NCI-H128 (cell line): Measurements from ENCODE around the gene C12orf57.
"Not testable (repeated sequence)": the region's sequence is repeated elsewhere in the genome, so short reads cannot be mapped to it uniquely, and the experiment has no call there.

ENCODE experiments used
- DNase-seq: peaks from one replicate; lab custom pipeline; 2025; ENCODE audit not compliant: unreplicated experiment; lab: John Stamatoyannopoulos, UW

C12orf57 gene, protein sequence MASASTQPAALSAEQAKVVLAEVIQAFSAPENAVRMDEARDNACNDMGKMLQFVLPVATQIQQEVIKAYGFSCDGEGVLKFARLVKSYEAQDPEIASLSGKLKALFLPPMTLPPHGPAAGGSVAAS

DNA sequence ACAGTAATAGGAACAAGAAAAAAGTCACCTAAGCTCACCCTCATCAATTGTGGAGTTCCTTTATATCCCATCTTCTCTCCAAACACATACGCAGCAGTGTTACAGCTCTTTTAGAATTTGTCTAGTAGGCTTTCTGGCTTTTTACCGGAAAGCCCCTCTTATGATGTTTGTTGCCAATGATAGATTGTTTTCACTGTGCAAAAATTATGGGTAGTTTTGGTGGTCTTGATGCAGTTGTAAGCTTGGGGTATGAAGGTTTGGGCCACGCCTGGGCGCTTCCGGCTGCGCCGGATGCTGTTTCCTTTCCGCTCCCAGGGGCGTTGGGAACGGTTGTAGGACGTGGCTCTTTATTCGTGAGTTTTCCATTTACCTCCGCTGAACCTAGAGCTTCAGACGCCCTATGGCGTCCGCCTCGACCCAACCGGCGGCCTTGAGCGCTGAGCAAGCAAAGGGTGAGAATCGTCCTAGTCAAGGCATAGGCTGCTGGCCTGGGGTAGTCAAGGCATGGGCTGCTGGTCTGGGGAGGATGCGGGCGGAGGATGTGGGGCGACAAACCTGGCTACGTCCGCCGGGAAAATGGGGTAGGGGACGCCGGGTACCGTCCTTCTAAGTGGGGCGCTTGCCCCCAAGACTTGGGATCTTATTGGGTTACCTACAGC lies at the start of gene C12orf57, which contains the start of gene RNU7-1:
Gene C12orf57 (plus strand): TSS at position 301 of the 659 bp plus-strand sequence. CDS start 100 bp downstream, at position 401.
Gene RNU7-1 (plus strand): TSS at position 95 of the 659 bp plus-strand sequence.
- peak; percentile 93 for DNase-seq

DNA sequence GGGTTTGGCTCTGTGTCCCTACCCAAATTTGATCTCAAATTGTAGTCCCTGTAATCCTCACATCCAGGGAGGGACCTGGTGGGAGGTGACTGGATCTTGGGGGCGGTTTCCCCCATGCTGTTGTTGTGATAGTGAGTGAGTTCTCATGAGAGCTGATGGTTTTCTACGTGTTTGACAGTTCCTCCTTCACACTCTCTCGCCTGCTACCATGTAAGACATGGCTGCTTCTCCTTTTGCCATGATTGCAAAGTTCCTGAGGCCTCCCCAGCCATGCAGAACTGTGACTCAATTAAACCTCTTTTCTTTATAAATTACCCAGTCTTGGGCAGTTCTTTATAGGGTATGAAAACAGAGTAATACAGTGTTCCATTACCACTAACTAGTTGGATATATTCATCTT lies 49.5 kb upstream of the C12orf57 start:
- no peak for DNase-seq

DNA sequence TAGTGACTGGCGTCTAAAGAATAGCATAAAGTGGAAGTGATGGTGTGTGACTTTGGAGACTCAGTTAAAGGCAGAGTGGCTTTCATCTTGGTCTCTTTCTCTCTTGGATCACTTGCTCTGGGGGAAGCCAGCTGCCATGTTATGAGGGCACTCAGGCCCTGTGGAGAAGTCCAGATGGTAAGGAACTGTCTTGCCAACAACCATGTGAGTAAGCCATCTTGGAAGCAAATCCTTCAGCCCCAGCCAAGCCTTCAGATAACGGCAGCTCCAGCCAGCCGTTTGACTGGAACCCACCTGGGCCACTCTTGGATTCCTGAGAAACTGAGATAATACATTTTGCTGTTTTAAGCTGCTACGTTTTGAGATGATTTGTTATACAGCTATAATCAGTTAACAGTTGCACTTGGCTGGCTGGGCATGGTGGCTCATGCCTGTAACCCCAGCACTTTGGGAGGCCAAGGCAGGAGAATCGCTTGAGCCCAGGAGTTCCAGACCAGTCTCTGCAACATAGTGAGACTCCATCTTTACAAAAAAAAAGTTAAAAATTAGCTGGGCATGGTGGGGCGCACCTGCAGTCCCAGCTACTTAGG lies 46.9 kb upstream of the C12orf57 start:
- DNase-seq, result no peak

- DNase-seq, result no peak
These were observed 44.4 kb upstream of the C12orf57 start for GRCh38 chr12:6899427-6899826.

DNA sequence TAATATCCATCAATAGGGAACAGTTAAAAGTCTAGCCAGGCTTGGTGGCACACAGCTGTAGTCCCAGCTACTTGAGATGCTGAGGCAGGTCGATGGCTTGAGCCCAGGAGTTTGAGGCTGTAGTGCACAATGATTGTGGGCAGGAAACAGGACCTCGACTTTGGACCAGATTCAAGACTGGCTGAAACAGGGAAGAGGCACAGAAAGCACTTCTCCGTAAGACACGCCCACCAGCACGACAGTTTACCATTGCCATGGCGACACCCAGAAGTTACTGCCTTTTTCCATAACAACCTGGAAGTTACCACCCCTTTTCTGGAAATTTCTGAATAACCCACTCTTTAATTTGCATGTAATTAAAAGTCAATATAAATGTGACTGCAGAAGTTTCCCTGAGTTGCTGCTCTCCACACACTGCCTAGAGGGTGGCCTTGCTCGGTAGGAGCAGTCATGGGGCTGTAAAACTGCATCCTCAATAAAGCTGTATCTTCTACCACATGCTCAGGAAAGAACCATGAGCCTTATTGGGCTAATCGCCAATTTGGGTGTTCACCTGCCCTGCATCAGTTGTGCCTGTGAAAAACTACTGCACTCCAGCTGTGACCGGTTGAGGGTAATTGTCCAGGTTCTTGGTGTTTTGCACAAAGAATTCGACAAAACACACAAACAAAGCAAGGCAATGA lies 43.8 kb upstream of the C12orf57 start:
- no peak for DNase-seq

GRCh38 chr12:6902448-6902847 lies 41.4 kb upstream of the C12orf57 start:
- no peak for DNase-seq

- DNase-seq, result no peak
These were observed 40.1 kb upstream of the C12orf57 start for GRCh38 chr12:6903722-6904121.

DNA sequence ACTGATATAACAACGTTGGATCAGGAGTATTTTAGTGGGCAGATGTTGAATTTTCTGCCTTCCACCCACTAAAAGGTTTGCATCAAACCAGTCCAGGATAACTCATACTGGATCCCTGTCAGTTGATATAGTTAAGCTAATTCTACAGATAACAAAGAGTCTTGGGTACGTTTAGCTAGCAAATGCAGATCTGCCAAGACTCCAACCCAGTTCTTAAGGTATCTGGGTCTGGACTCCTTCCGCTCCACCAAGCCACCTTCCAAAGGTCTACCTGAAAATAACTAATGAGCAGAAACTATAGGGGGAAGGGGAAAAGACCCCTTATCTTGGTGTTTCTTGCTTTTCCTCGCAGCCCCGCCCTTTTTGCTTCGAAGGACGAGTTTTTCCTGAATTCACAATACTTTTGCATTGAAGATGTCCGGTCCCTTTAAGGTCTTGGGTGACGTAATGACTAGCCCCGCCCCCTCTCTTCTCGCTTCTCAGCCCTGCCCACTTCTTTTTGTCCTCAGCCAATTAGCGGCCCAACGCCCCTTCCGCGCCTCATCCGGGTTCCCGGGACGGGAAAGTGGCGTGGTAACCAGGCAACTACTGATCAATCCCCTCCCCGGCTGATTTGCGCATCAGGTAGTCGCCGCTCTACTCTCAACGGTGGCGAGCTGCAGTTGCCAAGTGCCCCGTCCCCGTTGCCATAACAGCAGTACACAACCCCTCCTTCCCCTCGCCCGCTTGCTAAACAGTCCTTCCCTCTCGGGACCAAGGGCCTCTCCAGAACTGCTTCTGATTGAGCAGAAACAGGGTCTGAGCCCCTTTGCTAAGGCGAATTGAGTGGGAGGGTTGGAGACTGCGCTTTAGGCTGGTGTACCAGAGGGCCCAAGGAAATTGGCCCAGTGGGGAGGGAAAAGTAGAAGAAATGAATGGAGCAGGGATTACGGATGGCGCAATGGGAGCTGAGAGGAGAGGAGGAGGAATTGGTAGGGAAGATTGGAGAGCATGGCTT lies 39.2 kb upstream of the C12orf57 start, which contains the start of gene LRRC23:
Gene LRRC23 (plus strand): TSS at position 543 of the 997 bp plus-strand sequence. CDS start 812 bp downstream, outside the sequence.
- DNase-seq, result peak; percentile 99

DNA sequence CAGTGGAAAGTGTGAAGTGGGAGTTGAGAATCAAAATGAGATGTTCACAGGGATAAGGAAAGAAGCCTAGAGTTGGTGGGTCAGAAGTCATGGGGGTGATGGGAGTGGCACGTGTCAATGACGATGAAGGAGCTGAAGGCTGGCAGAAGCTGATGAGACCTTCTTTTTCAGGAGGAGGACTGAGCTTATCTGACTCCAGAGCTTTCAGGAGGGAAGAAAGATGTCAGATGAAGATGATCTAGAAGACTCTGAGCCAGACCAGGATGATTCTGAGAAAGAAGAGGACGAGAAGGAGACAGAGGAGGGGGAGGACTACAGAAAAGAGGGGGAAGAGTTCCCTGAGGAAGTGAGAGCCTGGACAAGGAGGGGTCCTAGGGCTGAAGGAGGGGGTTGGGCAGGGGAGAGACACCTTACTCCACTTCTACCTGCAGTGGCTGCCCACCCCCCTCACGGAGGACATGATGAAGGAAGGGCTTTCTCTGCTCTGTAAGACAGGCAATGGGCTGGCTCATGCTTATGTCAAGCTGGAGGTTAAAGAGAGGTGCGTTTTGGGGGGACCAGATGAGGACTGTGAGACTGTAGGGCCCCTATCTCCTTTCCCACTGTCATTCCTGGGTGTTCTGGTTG lies 38.3 kb upstream of the C12orf57 start:
- DNase-seq, result no peak

GRCh38 chr12:6908141-6908540 lies 35.7 kb upstream of the C12orf57 start:
- not testable (repeated sequence) for DNase-seq

GRCh38 chr12:6909421-6910145 lies 34.2 kb upstream of the C12orf57 start:
- DNase-seq, result no peak

GRCh38 chr12:6912164-6912935 lies 31.5 kb upstream of the C12orf57 start:
- no peak for DNase-seq

GRCh38 chr12:6914246-6914946 lies 29.4 kb upstream of the C12orf57 start, which contains the start of gene ENO2:
ENO2 (plus strand) TSS chr12:6914580; CDS start chr12:6915833, 1,253 bp downstream.
- DNase-seq, result peak; percentile 81

GRCh38 chr12:6914947-6915788 lies 28.7 kb upstream of the C12orf57 start:
- DNase-seq, result no peak

DNA sequence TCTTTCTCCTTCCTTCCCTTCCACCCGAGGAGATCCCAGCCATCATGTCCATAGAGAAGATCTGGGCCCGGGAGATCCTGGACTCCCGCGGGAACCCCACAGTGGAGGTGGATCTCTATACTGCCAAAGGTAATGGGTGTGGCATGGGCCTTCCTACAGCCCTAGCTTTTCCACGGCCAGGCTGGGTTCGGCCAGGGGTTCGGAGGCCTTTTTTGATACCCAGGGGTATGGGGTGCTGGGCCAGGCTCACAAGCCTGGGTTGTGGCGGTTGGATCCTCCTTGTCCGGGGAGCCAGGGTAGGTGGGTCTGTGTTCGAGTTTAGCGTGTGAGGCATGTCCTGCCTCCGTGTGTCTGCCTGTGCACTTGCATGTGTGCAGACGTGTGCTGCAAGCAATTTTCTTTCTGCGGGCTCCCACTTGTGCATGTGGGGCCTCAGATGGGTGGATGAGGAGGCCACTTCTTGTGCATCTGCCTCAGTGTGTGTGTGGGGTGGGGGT lies 28.0 kb upstream of the C12orf57 start:
- DNase-seq, result no peak

- no peak for DNase-seq
These were observed 27.2 kb upstream of the C12orf57 start for GRCh38 chr12:6916426-6917200.
